GM19023 (cell line): ENCODE measurements around the gene NWD2.

Source experiments
- ATAC-seq: cut with Tn5 transposase; IDR thresholded peaks from one replicate; pipeline ENCODE4 v1.9.1; 2021; ENCODE audit warnings: mild to moderate bottlenecking, moderate library complexity; ENCODE audit not compliant: unreplicated experiment

The NWD2 gene

DNA sequence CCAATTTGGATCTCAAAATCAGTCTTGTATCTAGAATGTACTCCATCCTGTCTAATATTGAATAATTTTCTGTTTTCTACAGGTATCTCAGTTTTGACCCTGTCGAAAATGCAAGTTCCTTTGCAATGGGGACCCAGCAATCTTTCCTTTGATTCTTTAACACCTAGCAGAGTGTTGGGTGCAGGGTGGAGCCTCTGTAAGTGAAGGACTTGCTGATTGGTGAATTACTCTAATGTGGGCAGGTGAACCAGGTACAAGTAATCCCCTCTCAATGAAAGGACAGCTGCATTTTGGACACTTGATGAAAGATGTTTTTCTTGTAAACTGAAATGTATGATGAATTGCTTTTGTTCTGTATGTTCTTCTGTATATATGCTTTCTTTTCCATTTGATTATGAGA is 54.9 kb downstream of the NWD2 start:
- ATAC-seq: no peak

DNA sequence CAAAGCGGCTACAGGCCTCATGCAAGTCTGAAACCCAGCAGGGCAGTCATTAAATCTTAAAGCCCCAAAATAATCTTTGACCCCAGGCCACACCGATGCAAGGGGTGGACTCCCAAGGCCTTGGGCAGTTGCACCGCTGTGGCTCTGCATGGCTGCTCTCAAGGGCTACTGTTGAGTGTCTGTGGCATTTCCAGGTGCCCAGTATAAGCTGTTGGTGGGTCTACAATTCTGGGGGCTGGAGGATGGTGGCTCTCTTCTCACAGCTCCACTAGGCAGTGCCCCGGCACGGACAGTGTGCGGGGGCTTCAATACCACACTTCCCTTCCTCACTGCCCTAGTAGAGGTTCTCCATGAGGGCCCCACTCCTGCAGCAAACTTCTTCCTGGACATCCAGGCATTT is 60.1 kb downstream of the NWD2 start:
- ATAC-seq: no peak

DNA sequence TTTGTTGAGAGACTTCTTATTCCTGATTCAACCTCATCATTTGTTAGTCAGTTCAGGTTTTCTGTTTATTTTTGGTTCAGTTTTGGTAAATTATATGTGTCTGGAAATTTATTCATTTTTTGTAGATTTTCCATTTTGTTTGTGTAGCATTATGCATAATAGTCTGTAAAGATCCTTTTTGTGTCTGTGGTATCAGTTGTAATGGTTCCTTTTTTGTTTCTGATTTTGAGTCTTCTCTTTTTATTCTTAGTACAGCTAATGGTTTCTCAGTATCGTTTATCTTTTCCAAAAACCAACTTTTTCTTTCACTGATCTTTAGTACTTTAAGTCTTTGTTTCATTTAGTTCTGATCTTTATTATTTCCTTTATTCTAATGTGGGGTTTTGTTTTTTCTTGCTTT is 61.4 kb downstream of the NWD2 start:
- no peak for ATAC-seq

DNA sequence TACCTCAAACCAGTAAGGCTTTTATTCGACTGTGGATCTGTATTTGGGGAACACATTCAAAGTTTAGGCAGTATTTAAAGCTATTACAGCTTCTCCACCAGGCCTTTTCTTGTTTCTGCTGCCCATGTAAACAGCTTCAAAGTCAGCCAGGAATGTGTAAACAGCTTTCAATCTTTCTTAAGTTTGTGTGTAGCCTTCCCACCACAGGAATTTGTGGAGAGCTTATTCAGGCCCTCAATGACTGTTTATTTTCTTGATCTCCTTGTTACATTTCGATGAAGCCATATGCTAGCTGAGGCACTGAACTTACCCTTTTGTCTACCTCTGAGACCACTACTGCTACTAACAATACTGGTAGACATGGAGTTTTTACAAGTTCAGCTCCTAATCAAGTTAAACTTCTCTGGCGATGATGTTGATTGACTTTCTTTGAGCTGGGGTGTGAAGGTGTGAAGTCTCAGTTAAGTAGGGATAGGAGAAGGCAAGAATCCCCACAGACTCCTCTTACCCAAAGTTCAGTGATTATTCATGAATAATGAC is 72.6 kb downstream of the NWD2 start:
- no peak for ATAC-seq

DNA sequence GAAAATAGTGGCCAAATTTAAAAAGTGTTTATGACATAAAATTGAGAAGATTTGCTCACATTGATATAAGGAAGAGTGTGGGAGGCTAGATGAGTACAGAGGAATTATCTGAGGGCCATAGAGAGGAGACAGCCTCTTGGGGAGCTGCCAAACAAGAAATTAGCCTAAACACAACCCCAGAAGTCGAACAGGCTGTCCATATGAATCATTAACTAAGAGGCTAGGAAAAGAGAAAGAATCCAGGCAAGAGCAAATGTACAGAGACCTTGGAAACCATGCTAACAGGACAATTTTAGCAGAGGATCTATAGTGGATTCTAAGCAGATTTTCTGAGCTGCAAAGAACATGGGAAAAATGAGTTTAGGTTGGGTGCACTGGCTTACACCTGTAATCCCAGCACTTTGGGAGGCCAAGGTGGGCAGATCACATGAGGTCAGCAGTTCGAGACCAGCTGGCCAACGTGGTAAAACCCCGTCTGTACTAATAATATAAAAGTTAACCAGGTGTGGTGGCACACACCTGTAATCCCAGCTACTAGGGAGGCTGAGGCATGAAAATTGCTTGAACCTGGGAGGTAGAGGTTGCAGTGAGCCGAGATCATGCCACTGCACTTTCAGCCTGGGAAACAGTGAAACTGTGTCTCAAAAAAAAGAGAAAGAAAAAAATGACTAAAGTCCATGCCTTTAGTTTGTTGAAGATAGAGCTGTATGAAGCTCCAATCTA is 76.1 kb downstream of the NWD2 start:
- no peak for ATAC-seq

- no peak for ATAC-seq
Measured at GRCh38 chr4:37322122-37322521, 77.6 kb downstream of the NWD2 start.

- no peak for ATAC-seq
Measured at GRCh38 chr4:37324546-37324945, 80.0 kb downstream of the NWD2 start.

- ATAC-seq: no peak
Measured at GRCh38 chr4:37326852-37327251, 82.3 kb downstream of the NWD2 start.

GRCh38 chr4:37338972-37339371 is 94.4 kb downstream of the NWD2 start:
- ATAC-seq: no peak

GRCh38 chr4:37358748-37359147 is 114.2 kb downstream of the NWD2 start:
- no peak for ATAC-seq

GRCh38 chr4:37359261-37359660 is 114.7 kb downstream of the NWD2 start:
- no peak for ATAC-seq

GRCh38 chr4:37365888-37366287 is 121.3 kb downstream of the NWD2 start:
- no peak for ATAC-seq

DNA sequence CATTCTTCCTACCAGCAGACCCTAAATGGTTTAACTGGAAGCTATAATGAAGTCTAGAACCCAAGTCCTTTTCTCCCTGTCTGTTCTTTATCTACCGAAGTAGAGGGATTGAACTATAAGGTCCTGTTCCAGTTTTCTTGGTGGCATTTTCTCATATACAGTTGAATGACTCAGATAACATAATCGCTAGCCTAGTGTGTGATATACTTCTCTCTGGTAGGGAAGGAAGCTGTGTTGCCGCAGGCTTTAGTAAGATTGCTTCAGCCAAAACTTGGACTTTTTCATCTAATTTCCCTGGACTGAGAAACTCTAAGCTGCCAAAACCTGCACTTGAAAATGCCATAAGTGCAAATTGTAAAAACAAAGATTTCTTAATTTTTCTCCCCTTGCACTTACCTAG is 123.4 kb downstream of the NWD2 start:
- no peak for ATAC-seq

- no peak for ATAC-seq
Measured at GRCh38 chr4:37370052-37370451, 125.5 kb downstream of the NWD2 start.

- no peak for ATAC-seq
Measured at GRCh38 chr4:37381040-37381668, 136.6 kb downstream of the NWD2 start.

GRCh38 chr4:37383579-37384229 is 139.2 kb downstream of the NWD2 start:
- peak; percentile 82 for ATAC-seq

DNA sequence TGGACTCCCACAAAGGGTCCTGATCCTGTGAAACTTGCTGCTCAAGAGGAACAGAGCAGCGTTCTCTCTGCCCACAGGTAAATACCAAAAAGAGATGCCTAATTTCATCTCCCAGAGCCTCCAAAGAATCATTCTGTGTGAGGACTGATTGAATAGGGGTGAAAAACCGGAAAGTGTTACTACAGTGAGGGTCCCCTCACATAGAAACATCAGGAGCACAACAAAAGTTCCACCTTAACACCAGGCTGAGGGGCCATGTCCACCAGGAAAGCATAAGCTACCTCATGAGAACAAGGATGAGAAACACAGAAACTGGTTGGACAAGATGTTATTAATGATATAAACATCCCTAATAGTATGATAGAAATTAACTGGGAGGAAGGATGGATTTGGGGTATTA is 140.9 kb downstream of the NWD2 start:
- ATAC-seq: no peak

DNA sequence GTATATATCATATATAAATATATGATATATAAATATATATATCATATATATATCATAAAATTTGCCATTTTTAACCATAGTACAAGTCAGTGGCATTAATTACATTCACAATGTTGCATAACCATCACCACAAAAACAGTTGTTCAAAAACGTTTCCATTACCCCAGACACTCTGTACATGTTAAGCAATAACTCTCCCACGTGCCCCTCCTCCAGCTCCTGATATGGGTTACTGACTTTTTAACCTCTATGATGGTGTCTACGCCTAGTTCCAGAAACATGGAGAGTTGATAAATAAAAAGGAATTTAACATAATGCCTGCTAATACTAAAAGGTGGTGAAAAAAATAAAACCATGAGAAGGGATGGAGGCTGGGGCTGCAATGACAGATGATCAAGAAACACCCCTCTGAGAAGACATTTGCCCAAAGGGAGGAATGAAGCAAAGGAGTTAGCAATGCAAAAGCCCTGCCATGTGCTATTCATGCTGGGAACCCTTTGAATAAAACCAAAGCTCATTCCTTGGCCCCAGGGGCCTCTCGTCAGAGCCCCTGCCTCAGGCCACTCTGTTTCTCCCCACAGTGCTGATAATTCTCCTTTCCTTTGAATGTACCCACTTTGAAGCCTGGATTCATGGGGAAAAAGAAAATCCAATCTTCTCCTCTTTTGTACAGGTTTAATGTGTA is 144.3 kb downstream of the NWD2 start:
- ATAC-seq: no peak

DNA sequence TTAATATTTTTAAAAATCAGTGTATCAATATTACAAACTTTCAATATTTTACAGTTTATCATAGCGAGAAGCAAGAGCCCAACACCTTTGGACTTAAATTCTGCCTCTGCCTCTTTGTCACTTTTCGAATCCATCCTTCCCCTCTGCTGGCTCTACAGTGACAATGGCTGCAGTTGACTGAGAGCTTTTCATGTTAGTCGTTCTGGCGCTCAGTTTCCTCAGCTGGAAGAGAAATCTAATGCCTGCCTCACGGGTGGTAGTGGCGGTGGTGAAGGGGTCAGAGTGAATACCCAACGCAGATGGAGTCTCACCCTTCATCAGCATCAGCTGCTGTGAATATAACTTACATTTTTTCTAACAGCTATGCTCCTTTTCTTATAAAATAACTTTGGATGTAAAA is 144.8 kb downstream of the NWD2 start:
- no peak for ATAC-seq

GRCh38 chr4:37389967-37390580 is 145.5 kb downstream of the NWD2 start:
- ATAC-seq: peak; percentile 57
